CD14-positive monocyte (primary cell): ENCODE results near the gene VTI1A. TPM values are rescaled to one million over a fixed set of nuclear protein-coding genes. Genes with fewer than 3 reads are reported as not detected.

Source experiments
- DNase-seq, 3 donors: peaks; one replicate each; pipeline ENCODE4 v3.0.0-alpha.2; 2011 to 2022
- H2AFZ ChIP-seq: 2 replicates; pipeline ENCODE4 v1.6.0; 2012; ENCODE audit warnings: mild to moderate bottlenecking, low read depth, low read length, inconsistent platforms; ENCODE audit not compliant: insufficient read depth, poor library complexity, severe bottlenecking
- H3K27ac ChIP-seq, 2 donors: 1 replicate in 1 of 2; 2 replicates in 1 of 2; pipeline ENCODE4 v1.5.1; 2012 to 2013; ENCODE audit warnings: low read length in 2 of 2, control low read depth in 1 of 2, inconsistent platforms in 1 of 2, low read depth in 1 of 2, mild to moderate bottlenecking in 1 of 2
- H3K27me3 ChIP-seq, 2 donors: one replicate each; pipeline versions ENCODE4 v1.6.0 to v1.6.1; 2011 to 2013; ENCODE audit warnings: low read length in 2 of 2; ENCODE audit not compliant: control insufficient read depth in 2 of 2, insufficient read depth in 2 of 2
- H3K36me3 ChIP-seq, 2 donors: replicated peaks in 1 of 2; 1 replicate in 1 of 2; 2 replicates in 1 of 2; pipeline versions ENCODE4 v1.5.1 to v1.6.1; 2012 to 2013; ENCODE audit warnings: low read length in 2 of 2, control low read depth in 1 of 2, inconsistent platforms in 1 of 2, mild to moderate bottlenecking in 1 of 2; ENCODE audit not compliant: insufficient read depth in 2 of 2, control insufficient read depth in 1 of 2
- H3K4me1 ChIP-seq, 2 donors: 1 replicate in 1 of 2; 2 replicates in 1 of 2; pipeline versions ENCODE4 v1.5.1 to v1.6.1; 2012 to 2013; ENCODE audit warnings: low read length in 2 of 2, control low read depth in 1 of 2, inconsistent platforms in 1 of 2, mild to moderate bottlenecking in 1 of 2, moderate library complexity in 1 of 2; ENCODE audit not compliant: insufficient read depth in 2 of 2, control insufficient read depth in 1 of 2
- H3K4me2 ChIP-seq: replicated peaks from 2 replicates; pipeline ENCODE3; 2012; ENCODE audit warnings: low read length, moderate library complexity, mild to moderate bottlenecking; ENCODE audit not compliant: poor library complexity, severe bottlenecking; ENCODE audit errors: extremely low read depth
- H3K4me3 ChIP-seq, 3 experiments: fragments of 200-600 bp in 1 of 3; sonication (generic) in 1 of 3; replicated peaks in 1 of 3; 1 replicate in 2 of 3; 2 replicates in 1 of 3; pipeline ENCODE4 v1.5.1; 2011 to 2013; ENCODE audit warnings: low read length in 3 of 3, mild to moderate bottlenecking in 3 of 3, control low read depth in 2 of 3, low read depth in 2 of 3, inconsistent platforms in 1 of 3, moderate library complexity in 1 of 3
- H3K79me2 ChIP-seq: 2 replicates; pipeline ENCODE4 v1.6.0; 2012; ENCODE audit warnings: mild to moderate bottlenecking, control low read depth, inconsistent platforms, low read length, moderate library complexity; ENCODE audit not compliant: insufficient read depth
- H3K9ac ChIP-seq: 2 replicates; pipeline ENCODE4 v1.6.0; 2017; ENCODE audit warnings: low read length, mild to moderate bottlenecking; ENCODE audit not compliant: insufficient read depth, poor library complexity, severe bottlenecking
- H3K9me3 ChIP-seq, 2 donors: replicated peaks in 1 of 2; 1 replicate in 1 of 2; 2 replicates in 1 of 2; pipeline versions ENCODE4 v1.5.1 to v1.6.1; 2012 to 2013; ENCODE audit warnings: low read length in 2 of 2, control low read depth in 1 of 2; ENCODE audit not compliant: control insufficient read depth in 1 of 2, insufficient read depth in 1 of 2
- H4K20me1 ChIP-seq: 2 replicates; pipeline ENCODE4 v1.6.0; 2012; ENCODE audit warnings: mild to moderate bottlenecking, low read length, control low read depth, moderate library complexity; ENCODE audit not compliant: insufficient read depth
- H3K27ac Mint-ChIP-seq, 7 donors: one replicate each; pipeline ENCODE4 v1.8.0; 2020; ENCODE audit warnings: mild to moderate bottlenecking in 7 of 7, mixed read lengths in 7 of 7, moderate library complexity in 6 of 7, inconsistent platforms in 2 of 7
- H3K27me3 Mint-ChIP-seq, 3 donors: one replicate each; pipeline ENCODE4 v1.8.0; 2021 to 2022; ENCODE audit warnings: low read depth in 3 of 3, mild to moderate bottlenecking in 3 of 3, mixed read lengths in 3 of 3, moderate library complexity in 3 of 3, inconsistent platforms in 1 of 3
- H3K36me3 Mint-ChIP-seq, 2 donors: one replicate each; pipeline ENCODE4 v1.8.0; 2020; ENCODE audit warnings: mixed read lengths in 2 of 2, inconsistent platforms in 1 of 2, mild to moderate bottlenecking in 1 of 2
- H3K4me1 Mint-ChIP-seq: one replicate; pipeline ENCODE4 v1.8.0; 2020; ENCODE audit warnings: mild to moderate bottlenecking, mixed read lengths
- H3K4me3 Mint-ChIP-seq, 2 donors: one replicate each; pipeline ENCODE4 v1.8.0; 2020; ENCODE audit warnings: mild to moderate bottlenecking in 2 of 2, mixed read lengths in 2 of 2, moderate library complexity in 1 of 2
- H3K9me3 Mint-ChIP-seq, 7 donors: one replicate each; pipeline ENCODE4 v1.8.0; 2020 to 2022; ENCODE audit warnings: mixed read lengths in 7 of 7, mild to moderate bottlenecking in 6 of 7, moderate library complexity in 6 of 7, inconsistent platforms in 2 of 7
- CTCF ChIP-seq: fragments of 200-600 bp; IDR thresholded peaks from one replicate; pipeline ENCODE4 v1.8.0; 2022; ENCODE audit warnings: antibody characterized with exemption, mild to moderate bottlenecking
- WGBS: methylation state at CpG from one replicate; pipeline ENCODE4 v1.1.5; 2013; ENCODE audit warnings: missing lambda C conversion rate; ENCODE audit not compliant: insufficient coverage; 5-methylcytosine and 5-hydroxymethylcytosine counted together
- intact Hi-C, 2 donors: fragments of 100-400 bp; cut with micrococcal nuclease; formaldehyde crosslinking; loops; one replicate each; pipeline versions ENCODE4 v1.15.0 to v1.15.1; 2023
- polyA plus RNA-seq, 3 donors: library from polyadenylated mRNA; depleted of rRNA in 1 of 3; unstranded in 2 of 3; stranded (reverse) in 1 of 3; fragments of 300-500 nt in 2 of 3; fragments of >200 nt in 1 of 3; fragmentation: Illumina TruSeq in 2 of 3; gene quantifications; 1 replicate in 2 of 3; 2 replicates in 1 of 3; pipeline ENCODE4 v1.2.3, GENCODE V29; 2012 to 2021

VTI1A gene
- polyA plus RNA-seq, 3 donors, result 23.6 to 25.4 (median 24.1) TPM

- Mint-ChIP-seq H3K9me3 (no peaks in the 10 kb centered on the region), H3K27ac (no peak overlapping the region), H3K4me1 (no peaks in the 10 kb centered on the region), H3K36me3 (peaks cover 0 to 3% of the 10 kb centered on the region in 2 donors), H3K4me3 (no peak overlapping the region), H3K27me3 (no peaks in the 10 kb centered on the region)
- WGBS, result 100% methylated on average over 1 of the region's 5 CpGs
- Histone ChIP-seq H3K36me3 (no peaks in the 10 kb centered on the region), H2AFZ (no peak overlapping the region), H3K9ac (no peak overlapping the region), H3K9me3 (no peaks in the 10 kb centered on the region), H3K79me2 (no peaks in the 10 kb centered on the region), H3K4me1 (no peaks in the 10 kb centered on the region), H3K27me3 (no peaks in the 10 kb centered on the region), H3K4me2 (no peak overlapping the region), H4K20me1 (no peaks in the 10 kb centered on the region), H3K4me3 (no peak overlapping the region), H3K27ac (no peak overlapping the region)
- intact Hi-C loops, result no loop called here
- DNase-seq, result no peak
- no peak for TF ChIP-seq CTCF
These were observed 182.1 kb downstream of the VTI1A start for GRCh38 chr10:112628951-112629609.

GRCh38 chr10:112631501-112632400, 184.7 kb downstream of the VTI1A start:
- Histone ChIP-seq H3K79me2 (no peaks in the 10 kb centered on the region), H3K4me3 (no peak overlapping the region), H2AFZ (no peak overlapping the region), H4K20me1 (no peaks in the 10 kb centered on the region), H3K9ac (no peak overlapping the region), H3K4me2 (no peak overlapping the region), H3K4me1 (no peaks in the 10 kb centered on the region), H3K27me3 (no peaks in the 10 kb centered on the region), H3K9me3 (no peaks in the 10 kb centered on the region), H3K27ac (no peak overlapping the region), H3K36me3 (no peaks in the 10 kb centered on the region)
- H3K27ac Mint-ChIP-seq, result no peak overlapping the region
- no peak for TF ChIP-seq CTCF
- WGBS, result 100% methylated on average over 2 of the region's 8 CpGs
- no peaks in the 10 kb centered on the region for H3K9me3 Mint-ChIP-seq
- peaks cover 3 to 5% of the 10 kb centered on the region in 2 donors for H3K36me3 Mint-ChIP-seq
- no peaks in the 10 kb centered on the region for H3K27me3 Mint-ChIP-seq
- no peaks in the 10 kb centered on the region for H3K4me1 Mint-ChIP-seq
- intact Hi-C loops, result no loop called here
- no peak overlapping the region for H3K4me3 Mint-ChIP-seq
- DNase-seq, result no peak
